Activated naive CD4-positive, alpha-beta T cell treated with anti-CD3 and anti-CD28 coated beads, Interleukin-2, amount 50 U/mL, for 24 hours (primary cell): ENCODE results near the gene SIGLEC8.
"Not testable (repeated sequence)": the region's sequence is repeated elsewhere in the genome, so short reads cannot be mapped to it uniquely, and the experiment has no call there.

Experiments
- H3K27ac Mint-ChIP-seq: one replicate; pipeline ENCODE4 v1.8.0; 2021; ENCODE audit warnings: mild to moderate bottlenecking, mixed read lengths
- H3K27me3 Mint-ChIP-seq: one replicate; pipeline ENCODE4 v1.8.0; 2021; ENCODE audit warnings: mixed read lengths
- H3K36me3 Mint-ChIP-seq: one replicate; pipeline ENCODE4 v1.8.0; 2021; ENCODE audit warnings: mixed read lengths
- H3K4me1 Mint-ChIP-seq: one replicate; pipeline ENCODE4 v1.8.0; 2021; ENCODE audit warnings: mixed read lengths
- H3K4me3 Mint-ChIP-seq: one replicate; pipeline ENCODE4 v1.8.0; 2021; ENCODE audit warnings: mild to moderate bottlenecking, mixed read lengths
- H3K9me3 Mint-ChIP-seq: one replicate; pipeline ENCODE4 v1.8.0; 2021; ENCODE audit warnings: mixed read lengths

SIGLEC8 gene

DNA sequence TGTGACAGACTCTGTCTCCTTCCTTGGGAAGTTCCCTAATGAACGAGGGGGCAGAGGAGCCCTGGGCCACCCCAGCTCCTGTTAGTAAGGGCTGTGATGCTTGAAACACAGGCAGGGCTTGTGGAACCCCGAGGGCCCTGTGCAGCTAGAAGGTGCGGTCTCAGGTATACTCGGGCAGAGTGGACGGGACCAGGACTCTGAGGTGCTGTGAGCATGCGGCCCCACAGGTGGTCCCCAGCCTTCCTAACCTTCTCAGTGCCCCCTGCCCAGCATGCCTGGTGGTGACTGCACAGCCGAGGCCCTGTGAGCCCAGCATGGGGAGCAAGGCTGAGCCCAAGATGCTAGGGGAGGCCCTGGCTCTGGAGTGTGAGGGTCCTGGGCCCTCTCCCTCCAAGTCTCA, 4.0 kb upstream of the SIGLEC8 start:
- Mint-ChIP-seq H3K9me3 (no peaks in the 10 kb centered on the region), H3K4me1 (peaks cover 5% of the 10 kb centered on the region), H3K27ac (no peak overlapping the region), H3K4me3 (no peak overlapping the region), H3K27me3 (peaks cover 17% of the 10 kb centered on the region), H3K36me3 (no peaks in the 10 kb centered on the region)

DNA sequence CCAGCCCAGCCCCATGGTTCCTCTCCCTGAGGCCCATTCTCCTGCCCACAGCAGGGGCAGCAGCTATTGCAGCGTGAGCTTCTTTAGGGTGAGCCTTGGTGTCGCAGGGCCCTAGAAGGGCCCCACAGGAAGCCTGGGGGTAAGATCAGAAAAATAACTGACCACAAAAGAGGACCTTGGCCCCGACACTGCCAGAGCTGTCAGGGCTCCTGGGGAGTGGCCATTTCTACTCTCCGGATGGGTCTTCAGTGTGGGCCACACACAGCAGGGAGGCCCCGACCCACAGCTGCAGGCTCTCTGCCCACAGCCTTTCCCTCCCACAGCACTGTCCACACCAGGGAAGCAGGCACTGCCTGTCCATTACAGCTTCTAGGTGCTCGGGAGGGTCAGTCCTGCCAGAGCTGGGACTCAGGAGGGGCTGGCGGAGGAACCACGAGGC, 3.5 kb upstream of the SIGLEC8 start:
- Mint-ChIP-seq H3K27ac (peak overlapping the region; percentile 35), H3K36me3 (no peaks in the 10 kb centered on the region), H3K27me3 (peaks cover 15% of the 10 kb centered on the region), H3K9me3 (no peaks in the 10 kb centered on the region), H3K4me3 (no peak overlapping the region), H3K4me1 (peaks cover 5% of the 10 kb centered on the region)

DNA sequence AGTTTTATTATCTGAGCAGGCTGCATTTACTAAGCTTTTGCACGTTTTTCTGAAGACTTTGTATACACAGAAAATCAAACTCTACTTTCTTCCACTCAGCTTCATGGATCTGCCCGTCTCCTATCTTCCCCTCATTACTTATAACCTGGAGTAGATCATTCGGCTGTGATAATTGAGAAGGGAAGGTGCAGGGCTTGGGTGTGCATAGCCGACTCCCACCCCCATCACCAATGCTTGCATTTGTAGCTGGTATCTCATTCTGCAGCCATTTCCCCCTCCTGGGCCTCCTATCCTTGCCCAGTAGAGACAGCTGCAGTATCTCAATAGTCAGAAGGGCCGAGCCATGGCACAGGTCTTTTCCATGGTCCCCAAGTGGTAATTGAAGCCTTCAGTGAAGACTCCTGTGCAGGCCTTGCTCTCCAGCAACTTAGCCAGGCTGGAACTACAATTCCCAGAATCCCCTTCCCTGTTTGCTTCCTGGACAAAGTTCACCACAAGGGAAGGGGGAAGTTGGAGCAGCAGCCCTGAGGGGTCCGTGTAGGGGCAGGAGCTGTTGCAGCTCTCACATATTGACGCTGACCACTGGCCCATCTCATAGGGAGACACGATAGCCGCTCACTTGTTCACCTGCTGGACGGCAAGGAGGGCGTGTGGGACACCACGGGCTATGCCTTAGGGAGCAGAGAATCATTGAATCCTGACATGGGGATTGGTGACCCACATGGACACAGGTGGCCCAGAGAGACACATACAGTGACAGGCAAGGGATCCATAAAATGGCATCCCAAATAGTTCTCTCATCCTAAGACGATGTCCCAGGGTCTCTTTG, 2.1 kb upstream of the SIGLEC8 start:
- no peaks in the 10 kb centered on the region for H3K9me3 Mint-ChIP-seq
- no peaks in the 10 kb centered on the region for H3K36me3 Mint-ChIP-seq
- H3K4me3 Mint-ChIP-seq = no peak overlapping the region
- H3K4me1 Mint-ChIP-seq = peaks cover 5% of the 10 kb centered on the region
- peaks cover 15% of the 10 kb centered on the region for H3K27me3 Mint-ChIP-seq
- H3K27ac Mint-ChIP-seq = no peak overlapping the region

DNA sequence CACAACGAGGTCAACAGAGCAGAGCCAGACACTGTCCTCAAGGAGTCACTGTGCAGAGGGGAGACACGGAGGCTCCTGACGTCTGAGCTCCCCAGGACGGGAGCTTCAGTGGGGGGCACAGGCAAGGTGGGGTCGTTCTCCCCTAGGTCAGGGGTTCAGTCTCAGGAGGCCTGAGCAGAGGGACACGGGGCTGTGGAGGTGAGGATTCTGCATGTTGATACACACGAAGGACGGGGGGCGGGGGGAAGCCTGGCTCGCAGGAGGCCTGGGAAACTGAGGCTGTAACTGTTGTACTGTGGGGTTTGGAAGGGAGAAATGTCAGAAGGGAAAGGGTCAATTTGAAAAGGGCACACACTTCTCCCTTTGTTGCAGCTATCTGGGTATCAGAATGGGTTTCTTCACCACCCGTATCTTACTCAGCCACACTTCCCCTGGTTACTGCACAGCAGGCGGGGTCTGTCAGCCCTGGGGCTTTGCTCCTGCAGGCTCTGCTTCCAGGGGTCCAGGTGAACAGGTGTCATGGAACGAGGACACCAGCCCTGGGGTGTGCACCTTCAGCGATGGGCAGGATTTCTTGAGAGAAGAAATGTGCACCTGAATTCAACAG, 748 bp upstream of the SIGLEC8 start:
- peaks cover 5% of the 10 kb centered on the region for H3K4me1 Mint-ChIP-seq
- no peaks in the 10 kb centered on the region for H3K9me3 Mint-ChIP-seq
- H3K27me3 Mint-ChIP-seq = peaks cover 6% of the 10 kb centered on the region
- H3K36me3 Mint-ChIP-seq = no peaks in the 10 kb centered on the region
- peak overlapping the region; percentile 23 for H3K27ac Mint-ChIP-seq
- no peak overlapping the region for H3K4me3 Mint-ChIP-seq

DNA sequence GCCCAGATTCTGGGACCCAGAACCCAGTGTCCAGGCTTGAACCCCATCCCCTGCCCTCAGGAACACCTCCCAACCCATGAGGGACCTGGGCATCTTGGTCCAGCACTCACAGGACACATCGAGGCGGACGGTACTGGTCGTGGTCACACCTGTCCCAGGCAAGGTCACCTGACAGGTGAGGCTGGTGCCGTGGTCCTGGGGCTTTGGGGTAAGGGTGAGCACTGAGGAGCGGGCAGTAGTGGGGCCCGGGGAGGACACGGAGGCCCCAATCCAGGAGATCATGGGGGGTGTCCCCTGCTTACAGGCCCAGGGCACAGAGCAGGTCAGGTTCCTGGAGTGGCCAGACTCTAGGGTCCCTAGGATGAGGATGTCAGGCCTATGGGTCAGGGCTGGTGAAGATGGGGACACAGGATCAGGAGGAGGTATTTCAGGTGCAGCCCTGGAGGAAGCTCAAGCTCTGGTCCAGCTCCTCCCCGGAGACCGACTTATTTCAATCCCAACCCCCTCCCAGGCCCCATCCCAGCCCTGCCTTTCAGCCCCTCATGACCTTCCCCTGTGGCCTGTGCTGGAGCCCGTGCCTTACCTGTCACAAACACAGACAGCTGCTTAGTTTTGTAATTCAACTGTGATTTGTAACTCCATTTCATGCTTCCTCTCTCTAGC, 772 bp downstream of the SIGLEC8 start:
- Mint-ChIP-seq H3K27me3 (peaks cover 2% of the 10 kb centered on the region), H3K4me1 (no peaks in the 10 kb centered on the region), H3K9me3 (no peaks in the 10 kb centered on the region), H3K36me3 (no peaks in the 10 kb centered on the region), H3K4me3 (no peak overlapping the region), H3K27ac (no peak overlapping the region)

DNA sequence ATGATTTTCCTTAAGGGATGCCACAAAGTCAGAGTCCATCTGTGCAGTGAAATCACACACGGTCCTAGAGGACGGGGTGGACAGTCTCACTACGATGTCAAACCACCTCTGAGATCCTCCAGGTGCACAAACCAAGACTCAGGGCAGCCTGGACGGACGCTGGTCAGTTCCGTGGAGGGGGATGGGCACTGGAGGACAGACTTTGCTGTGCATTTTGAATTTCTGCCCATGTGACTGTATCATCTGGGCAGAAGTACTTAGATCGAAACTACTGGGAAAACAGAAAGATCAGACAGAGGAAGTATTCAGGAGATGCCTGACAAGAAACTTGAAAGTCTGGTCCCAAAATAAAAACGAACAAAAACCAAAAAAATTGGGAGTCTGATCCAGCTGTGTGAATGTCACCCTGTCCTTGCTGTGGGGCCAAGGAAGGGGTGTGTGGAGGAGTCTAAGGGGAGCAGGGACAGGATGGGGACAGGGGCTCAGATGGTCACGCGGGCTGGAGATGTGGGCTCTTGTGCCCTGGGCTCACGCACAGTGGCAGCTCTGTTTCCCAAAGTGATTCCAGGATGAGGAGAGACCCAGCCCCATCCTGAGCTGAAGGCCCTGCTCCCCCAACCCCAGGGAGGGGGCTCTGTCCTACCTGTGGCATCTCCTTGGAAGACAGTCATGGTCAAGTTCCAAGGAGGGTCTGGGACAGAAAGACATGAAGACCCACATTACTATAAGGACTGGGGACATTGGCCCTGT, 1.5 kb downstream of the SIGLEC8 start:
- Mint-ChIP-seq H3K4me1 (no peaks in the 10 kb centered on the region), H3K4me3 (no peak overlapping the region)

DNA sequence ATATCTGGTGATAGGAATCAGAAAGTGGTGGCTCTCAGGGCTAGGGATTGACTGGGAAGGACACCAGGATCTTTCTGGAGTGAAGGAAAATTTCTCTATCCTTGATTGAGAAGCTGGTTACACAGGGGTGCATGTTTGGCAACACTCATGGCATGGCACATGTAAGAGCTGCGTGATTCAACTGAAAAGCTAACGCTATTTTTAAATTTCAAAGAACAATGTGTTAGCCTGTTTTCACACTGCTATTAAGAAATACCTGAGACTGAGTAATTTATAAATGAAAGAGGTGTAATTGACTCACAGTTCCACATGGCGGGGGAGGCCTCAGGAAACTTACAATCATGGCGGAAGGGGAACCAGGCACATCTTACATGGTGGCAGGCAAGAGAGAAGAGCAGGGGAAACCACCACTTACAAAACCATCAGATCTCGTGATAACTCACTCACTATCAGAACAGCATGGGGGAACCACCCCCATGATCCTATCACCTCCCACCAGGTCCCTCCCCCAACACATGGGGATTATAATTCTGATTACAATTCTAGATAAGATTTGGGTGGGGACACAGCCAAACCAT, 7.4 kb downstream of the SIGLEC8 start:
- peak overlapping the region; percentile 19 for H3K27ac Mint-ChIP-seq
- H3K4me1 Mint-ChIP-seq = peaks cover 33% of the 10 kb centered on the region
- H3K4me3 Mint-ChIP-seq = no peak overlapping the region

More for the DNA sequence above, 1.5 kb downstream of the SIGLEC8 start:
- no peak overlapping the region for H3K27ac Mint-ChIP-seq
- no peaks in the 10 kb centered on the region for H3K27me3 Mint-ChIP-seq
- H3K36me3 Mint-ChIP-seq = no peaks in the 10 kb centered on the region
- H3K9me3 Mint-ChIP-seq = no peaks in the 10 kb centered on the region

DNA sequence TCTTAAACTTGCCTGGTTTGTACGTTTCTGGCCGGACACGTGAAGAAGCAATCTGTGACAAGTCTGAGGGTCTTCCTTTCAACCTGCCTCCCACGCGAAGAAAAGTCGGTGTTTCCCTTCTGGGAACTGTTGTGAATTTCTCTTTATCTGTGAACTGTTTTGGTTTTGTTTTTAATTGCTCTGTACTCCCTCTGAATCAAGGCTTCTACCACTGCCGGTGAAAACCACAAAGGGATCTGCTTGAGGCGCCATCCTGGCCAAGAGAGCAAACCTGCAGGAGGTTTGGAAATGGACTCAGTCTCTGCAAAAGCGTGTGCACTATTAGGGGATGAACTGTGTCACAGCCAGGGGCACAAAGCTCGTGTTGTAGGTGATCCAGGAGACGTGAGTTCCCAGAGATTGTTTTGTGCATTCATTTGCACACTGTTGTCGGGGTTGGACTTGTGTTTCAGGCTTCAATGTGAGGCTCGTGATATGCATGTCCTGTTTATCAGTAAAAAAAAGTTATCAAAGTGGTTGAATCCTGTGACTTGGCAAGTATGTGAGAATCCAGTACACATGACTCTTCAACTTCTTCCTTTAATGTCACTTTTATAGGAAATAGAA, 9.7 kb downstream of the SIGLEC8 start:
- H3K36me3 Mint-ChIP-seq = peaks cover 2% of the 10 kb centered on the region
- peak overlapping the region; percentile 3 for H3K27ac Mint-ChIP-seq
- no peaks in the 10 kb centered on the region for H3K27me3 Mint-ChIP-seq
- H3K4me3 Mint-ChIP-seq = peak overlapping the region; percentile 41
- H3K9me3 Mint-ChIP-seq = peaks cover 5% of the 10 kb centered on the region
- peaks cover 34% of the 10 kb centered on the region for H3K4me1 Mint-ChIP-seq

More for the DNA sequence above, 7.4 kb downstream of the SIGLEC8 start:
- Mint-ChIP-seq H3K27me3 (no peaks in the 10 kb centered on the region), H3K9me3 (peaks cover 5% of the 10 kb centered on the region), H3K36me3 (peaks cover 2% of the 10 kb centered on the region)

DNA sequence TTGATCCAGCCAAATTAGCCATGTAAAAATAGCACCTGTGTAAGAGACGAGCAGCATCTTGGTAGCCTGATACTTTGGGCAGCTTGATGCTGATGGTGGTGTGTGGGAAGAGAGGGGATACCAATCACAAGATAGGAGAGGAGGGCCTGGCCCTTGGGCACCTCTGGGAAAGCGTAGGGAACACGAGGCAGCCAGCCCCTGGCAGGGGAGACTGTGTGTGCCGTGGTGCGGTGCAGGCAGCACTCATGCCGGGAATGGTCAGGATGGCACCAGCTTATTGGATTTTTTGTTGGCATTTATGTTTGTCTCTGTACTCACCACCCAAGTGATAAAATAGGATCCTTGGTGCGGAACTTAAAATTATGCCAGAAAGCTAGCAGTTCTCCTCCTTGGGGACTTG, 10.2 kb downstream of the SIGLEC8 start:
- no peaks in the 10 kb centered on the region for H3K27me3 Mint-ChIP-seq
- H3K27ac Mint-ChIP-seq = peak overlapping the region; percentile 3
- peaks cover 5% of the 10 kb centered on the region for H3K9me3 Mint-ChIP-seq
- H3K36me3 Mint-ChIP-seq = peaks cover 3% of the 10 kb centered on the region
- peak overlapping the region; percentile 41 for H3K4me3 Mint-ChIP-seq
- peaks cover 39% of the 10 kb centered on the region for H3K4me1 Mint-ChIP-seq

DNA sequence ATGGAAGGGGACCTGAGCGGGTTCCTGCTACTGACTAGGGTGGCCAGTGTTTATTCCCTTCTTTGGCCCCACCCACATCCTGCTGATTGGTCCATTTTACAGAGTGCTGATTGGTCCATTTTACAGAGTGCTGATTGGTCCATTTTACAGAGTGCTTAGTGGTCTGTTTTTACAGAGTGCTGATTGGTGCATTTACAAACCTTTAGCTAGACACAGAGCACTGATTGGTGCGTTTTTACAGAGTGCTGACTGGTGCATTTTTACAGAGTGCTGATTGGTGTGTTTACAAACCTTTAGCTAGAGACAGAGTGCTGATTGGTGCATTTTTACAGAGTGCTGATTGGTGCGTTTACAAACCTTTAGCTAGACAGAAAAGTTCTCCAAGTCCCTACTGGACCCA, 10.7 kb downstream of the SIGLEC8 start:
- not testable (repeated sequence) for H3K4me3 Mint-ChIP-seq, H3K27me3 Mint-ChIP-seq, H3K27ac Mint-ChIP-seq, H3K9me3 Mint-ChIP-seq, H3K36me3 Mint-ChIP-seq
- peaks cover 44% of the 10 kb centered on the region for H3K4me1 Mint-ChIP-seq

DNA sequence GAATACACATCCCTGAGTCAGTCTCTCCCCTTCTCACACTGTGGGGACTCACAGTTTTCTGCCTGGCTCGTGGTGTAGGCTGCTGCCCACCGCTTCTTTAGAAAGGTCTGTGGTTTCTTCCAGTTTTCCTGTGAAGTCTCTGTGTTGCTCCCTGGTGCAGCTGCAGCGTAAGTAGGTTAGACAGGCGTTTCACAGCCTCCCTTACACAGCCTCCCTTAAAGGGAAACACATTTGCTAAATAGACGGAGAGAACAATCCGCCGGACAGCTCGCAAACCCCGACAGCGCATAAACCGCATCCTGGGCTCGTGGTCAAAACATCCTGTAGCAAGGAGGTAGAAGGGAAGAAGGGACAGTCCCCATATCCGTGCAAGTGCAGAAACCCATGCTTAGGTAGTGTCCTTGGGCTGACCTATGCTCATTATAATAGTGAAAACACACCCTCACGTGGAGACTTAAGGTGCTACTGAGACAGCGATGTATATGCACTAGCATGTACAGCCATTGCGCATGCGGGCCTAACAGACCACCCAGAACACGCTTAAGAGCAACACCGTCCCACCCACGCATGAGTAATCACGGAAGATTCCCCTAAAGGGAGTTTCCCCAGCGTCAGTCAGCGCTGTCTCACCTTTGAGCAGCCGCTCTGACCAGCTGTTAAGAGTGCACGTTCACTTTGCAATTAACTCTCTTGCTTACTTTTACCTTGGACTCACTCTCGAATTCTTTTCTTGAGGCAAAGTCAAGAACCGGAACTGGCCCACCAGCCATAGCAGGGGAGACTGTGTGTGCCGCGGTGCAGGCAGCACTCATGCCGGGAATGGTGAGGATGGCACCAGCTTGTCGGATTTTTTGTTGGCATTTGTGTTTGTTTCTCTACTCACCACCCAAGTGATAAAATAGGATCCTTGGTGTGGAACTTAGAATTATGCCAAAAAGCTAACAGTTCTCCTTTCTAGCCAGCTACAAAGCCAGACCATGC, 16.6 kb downstream of the SIGLEC8 start:
- Mint-ChIP-seq H3K9me3 (peaks cover 2% of the 10 kb centered on the region), H3K4me1 (peaks cover 53% of the 10 kb centered on the region), H3K27me3 (no peaks in the 10 kb centered on the region), H3K4me3 (peak overlapping the region; percentile 85), H3K27ac (peak overlapping the region; percentile 95), H3K36me3 (peaks cover 1% of the 10 kb centered on the region)

DNA sequence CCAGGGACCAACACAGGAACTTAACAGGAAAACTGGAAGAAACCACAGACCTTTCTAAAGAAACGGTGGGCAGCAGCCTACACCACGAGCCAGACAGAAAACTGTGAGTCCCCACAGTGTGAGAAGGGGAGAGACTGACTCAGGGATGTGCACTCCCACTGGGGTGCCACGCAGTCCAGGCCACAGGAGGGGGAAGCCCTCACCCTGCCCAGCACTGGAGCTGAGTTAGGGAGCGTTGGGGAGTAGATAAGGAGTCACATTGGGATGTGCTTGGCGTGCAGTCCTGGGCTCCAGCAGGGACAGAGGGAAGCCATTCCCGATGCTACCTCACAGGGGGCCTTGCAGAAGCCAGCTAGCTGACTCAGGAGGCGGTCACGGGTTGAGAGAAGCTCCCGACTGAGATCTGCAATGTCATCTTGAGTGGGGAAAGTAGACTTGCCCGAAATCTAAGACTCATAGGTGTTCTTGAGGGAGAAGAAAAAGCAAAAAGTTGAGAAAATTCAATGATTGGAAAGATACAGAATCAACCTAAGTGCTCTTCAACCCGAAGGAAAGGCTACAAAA, 17.3 kb downstream of the SIGLEC8 start:
- H3K4me3 Mint-ChIP-seq = peak overlapping the region; percentile 85
- H3K27ac Mint-ChIP-seq = peak overlapping the region; percentile 95
- peaks cover 51% of the 10 kb centered on the region for H3K4me1 Mint-ChIP-seq
- peaks cover 1% of the 10 kb centered on the region for H3K36me3 Mint-ChIP-seq
- H3K27me3 Mint-ChIP-seq = no peaks in the 10 kb centered on the region
- no peaks in the 10 kb centered on the region for H3K9me3 Mint-ChIP-seq

DNA sequence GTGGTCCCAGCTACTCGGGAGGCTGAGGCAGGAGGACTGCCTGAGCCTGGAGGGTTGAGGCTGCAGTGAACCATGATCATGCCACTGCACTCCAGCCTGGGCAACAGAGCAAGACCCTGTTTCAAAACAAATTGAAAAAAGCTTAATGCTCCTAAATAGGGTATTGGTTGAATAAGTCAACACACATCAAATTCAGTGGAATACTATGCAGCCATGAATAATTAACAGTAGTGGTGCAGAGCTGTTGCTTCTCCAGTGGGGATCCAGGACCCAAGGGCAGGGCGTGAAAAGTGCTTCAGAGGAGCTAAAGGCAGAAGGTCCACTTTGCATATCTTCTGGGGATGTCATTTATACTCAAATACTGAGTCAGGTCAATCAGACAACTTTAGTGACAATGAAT, 18.2 kb downstream of the SIGLEC8 start:
- Mint-ChIP-seq H3K4me1 (peaks cover 51% of the 10 kb centered on the region), H3K27me3 (no peaks in the 10 kb centered on the region), H3K36me3 (peaks cover 1% of the 10 kb centered on the region), H3K9me3 (no peaks in the 10 kb centered on the region), H3K27ac (peak overlapping the region; percentile 62), H3K4me3 (peak overlapping the region; percentile 85)
